ENCODE results near the gene ZNF396.

DNA sequence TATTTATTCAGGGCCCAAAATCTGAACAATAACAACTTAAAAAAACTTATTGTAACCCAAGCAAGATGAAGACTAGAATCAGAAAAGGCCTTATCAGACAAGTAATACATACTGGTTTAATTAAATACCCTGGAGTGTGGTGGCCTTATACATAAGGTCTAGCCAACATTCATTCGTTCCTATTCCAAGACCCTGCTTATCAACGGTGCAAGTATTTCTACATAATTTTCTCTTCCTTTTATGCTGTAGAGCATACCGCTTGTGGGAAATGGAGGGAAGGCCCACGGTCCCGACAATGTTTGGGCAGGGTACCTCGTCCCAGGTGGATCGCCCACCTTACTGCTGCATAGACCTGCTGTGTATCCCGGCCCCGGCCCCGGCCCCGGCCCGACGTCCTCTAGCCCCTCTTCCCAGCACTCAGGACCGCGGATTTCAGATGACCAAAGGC, 33.6 kb downstream of the ZNF396 start:
- TF ChIP-seq, protein P1, sequence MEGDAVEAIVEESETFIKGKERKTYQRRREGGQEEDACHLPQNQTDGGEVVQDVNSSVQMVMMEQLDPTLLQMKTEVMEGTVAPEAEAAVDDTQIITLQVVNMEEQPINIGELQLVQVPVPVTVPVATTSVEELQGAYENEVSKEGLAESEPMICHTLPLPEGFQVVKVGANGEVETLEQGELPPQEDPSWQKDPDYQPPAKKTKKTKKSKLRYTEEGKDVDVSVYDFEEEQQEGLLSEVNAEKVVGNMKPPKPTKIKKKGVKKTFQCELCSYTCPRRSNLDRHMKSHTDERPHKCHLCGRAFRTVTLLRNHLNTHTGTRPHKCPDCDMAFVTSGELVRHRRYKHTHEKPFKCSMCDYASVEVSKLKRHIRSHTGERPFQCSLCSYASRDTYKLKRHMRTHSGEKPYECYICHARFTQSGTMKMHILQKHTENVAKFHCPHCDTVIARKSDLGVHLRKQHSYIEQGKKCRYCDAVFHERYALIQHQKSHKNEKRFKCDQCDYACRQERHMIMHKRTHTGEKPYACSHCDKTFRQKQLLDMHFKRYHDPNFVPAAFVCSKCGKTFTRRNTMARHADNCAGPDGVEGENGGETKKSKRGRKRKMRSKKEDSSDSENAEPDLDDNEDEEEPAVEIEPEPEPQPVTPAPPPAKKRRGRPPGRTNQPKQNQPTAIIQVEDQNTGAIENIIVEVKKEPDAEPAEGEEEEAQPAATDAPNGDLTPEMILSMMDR (conservative IDR thresholded peaks at IDR 0.05; ENCODE audit: low read depth in 2 of 2) = no peak
- TF ChIP-seq EZH2phosphoT487 (IDR thresholded peaks at IDR 0.05; ENCODE audit: unreplicated experiment) = no peak
- no peak for TF ChIP-seq POLR2AphosphoS5 (IDR thresholded peaks at IDR 0.05; ENCODE audit: low read depth)
- no peak for TF ChIP-seq CREB1 (CRISPR knock-in tag; IDR thresholded peaks at IDR 0.05; ENCODE audit: low read depth)
- no peak for TF ChIP-seq JUNB (IDR thresholded peaks at IDR 0.05; ENCODE audit: unreplicated experiment)
- no peak for TF ChIP-seq ZNF114 (CRISPR knock-in tag; IDR thresholded peaks at IDR 0.05)
- TF ChIP-seq, protein P2, sequence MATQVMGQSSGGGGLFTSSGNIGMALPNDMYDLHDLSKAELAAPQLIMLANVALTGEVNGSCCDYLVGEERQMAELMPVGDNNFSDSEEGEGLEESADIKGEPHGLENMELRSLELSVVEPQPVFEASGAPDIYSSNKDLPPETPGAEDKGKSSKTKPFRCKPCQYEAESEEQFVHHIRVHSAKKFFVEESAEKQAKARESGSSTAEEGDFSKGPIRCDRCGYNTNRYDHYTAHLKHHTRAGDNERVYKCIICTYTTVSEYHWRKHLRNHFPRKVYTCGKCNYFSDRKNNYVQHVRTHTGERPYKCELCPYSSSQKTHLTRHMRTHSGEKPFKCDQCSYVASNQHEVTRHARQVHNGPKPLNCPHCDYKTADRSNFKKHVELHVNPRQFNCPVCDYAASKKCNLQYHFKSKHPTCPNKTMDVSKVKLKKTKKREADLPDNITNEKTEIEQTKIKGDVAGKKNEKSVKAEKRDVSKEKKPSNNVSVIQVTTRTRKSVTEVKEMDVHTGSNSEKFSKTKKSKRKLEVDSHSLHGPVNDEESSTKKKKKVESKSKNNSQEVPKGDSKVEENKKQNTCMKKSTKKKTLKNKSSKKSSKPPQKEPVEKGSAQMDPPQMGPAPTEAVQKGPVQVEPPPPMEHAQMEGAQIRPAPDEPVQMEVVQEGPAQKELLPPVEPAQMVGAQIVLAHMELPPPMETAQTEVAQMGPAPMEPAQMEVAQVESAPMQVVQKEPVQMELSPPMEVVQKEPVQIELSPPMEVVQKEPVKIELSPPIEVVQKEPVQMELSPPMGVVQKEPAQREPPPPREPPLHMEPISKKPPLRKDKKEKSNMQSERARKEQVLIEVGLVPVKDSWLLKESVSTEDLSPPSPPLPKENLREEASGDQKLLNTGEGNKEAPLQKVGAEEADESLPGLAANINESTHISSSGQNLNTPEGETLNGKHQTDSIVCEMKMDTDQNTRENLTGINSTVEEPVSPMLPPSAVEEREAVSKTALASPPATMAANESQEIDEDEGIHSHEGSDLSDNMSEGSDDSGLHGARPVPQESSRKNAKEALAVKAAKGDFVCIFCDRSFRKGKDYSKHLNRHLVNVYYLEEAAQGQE (IDR thresholded peaks at IDR 0.05; ENCODE audit: unreplicated experiment) = no peak
- TF ChIP-seq EZH2 (IDR thresholded peaks at IDR 0.05; ENCODE audit: low read depth, unreplicated experiment) = no peak
- TF ChIP-seq, protein P3, sequence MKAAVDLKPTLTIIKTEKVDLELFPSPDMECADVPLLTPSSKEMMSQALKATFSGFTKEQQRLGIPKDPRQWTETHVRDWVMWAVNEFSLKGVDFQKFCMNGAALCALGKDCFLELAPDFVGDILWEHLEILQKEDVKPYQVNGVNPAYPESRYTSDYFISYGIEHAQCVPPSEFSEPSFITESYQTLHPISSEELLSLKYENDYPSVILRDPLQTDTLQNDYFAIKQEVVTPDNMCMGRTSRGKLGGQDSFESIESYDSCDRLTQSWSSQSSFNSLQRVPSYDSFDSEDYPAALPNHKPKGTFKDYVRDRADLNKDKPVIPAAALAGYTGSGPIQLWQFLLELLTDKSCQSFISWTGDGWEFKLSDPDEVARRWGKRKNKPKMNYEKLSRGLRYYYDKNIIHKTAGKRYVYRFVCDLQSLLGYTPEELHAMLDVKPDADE (IDR thresholded peaks at IDR 0.05) = no peak

Data from GM23338 (cell line).